Measurements from ENCODE around the gene FNBP1.
"Not testable (repeated sequence)": the region's sequence is repeated elsewhere in the genome, so short reads cannot be mapped to it uniquely, and the experiment has no call there.

The FNBP1 gene

DNA sequence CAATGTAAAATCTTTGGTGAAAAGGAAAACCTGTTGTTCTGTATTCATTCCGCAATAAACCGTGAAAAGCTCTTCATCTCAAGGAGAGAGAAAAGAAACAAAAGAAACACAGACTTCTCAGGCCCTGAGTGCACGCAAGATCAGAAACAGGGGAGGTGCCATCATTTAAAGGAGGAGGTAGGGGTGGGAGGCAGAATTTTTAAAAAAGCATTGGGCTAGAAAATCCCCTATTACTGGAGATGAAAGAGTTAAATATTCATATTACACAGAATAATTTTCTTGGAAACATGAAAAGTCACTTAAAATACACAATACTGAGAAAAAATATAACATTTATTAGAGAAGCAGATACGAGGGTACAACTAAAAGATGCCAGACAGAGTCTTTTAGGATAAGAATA lies 151.4 kb downstream of the FNBP1 start:
- Histone ChIP-seq H3K4me1 (ENCODE audit: control insufficient read depth, low read length) (peaks cover 88% of the 10 kb centered on the region), H3K9me3 (ENCODE audit: control insufficient read depth, insufficient read depth, low read length) (no peaks in the 10 kb centered on the region), H3K27ac (ENCODE audit: low read depth, low read length) (peak overlapping the region; percentile 48), H3F3A (ENCODE audit: control insufficient read depth, insufficient read depth) (peaks cover 39% of the 10 kb centered on the region), H3K4me2 (ENCODE audit: low read length) (peak overlapping the region; percentile 57), H3K27me3 (ENCODE audit: control insufficient read depth, low read length) (peaks cover 6% of the 10 kb centered on the region), H3K4me3 (ENCODE audit: low read length) (no peak overlapping the region), H3K79me2 (ENCODE audit: control insufficient read depth, low read length) (peaks cover 10% of the 10 kb centered on the region), H3K9me2 (replicated peaks; ENCODE audit: control insufficient read depth, low read length) (no peaks in the 10 kb centered on the region), H3K36me3 (ENCODE audit: control insufficient read depth, low read length) (peaks cover 60% of the 10 kb centered on the region), H4K20me1 (ENCODE audit: control insufficient read depth, insufficient read depth, low read depth, low read length) (0 out of 2 replicates have a peak, but pooled peaks cover 3% of the 10 kb centered on the region)
- no peak for TF ChIP-seq EZH2phosphoT487 (IDR thresholded peaks at IDR 0.05; ENCODE audit: borderline replicate concordance, low read length)
- TF ChIP-seq, protein P1, sequence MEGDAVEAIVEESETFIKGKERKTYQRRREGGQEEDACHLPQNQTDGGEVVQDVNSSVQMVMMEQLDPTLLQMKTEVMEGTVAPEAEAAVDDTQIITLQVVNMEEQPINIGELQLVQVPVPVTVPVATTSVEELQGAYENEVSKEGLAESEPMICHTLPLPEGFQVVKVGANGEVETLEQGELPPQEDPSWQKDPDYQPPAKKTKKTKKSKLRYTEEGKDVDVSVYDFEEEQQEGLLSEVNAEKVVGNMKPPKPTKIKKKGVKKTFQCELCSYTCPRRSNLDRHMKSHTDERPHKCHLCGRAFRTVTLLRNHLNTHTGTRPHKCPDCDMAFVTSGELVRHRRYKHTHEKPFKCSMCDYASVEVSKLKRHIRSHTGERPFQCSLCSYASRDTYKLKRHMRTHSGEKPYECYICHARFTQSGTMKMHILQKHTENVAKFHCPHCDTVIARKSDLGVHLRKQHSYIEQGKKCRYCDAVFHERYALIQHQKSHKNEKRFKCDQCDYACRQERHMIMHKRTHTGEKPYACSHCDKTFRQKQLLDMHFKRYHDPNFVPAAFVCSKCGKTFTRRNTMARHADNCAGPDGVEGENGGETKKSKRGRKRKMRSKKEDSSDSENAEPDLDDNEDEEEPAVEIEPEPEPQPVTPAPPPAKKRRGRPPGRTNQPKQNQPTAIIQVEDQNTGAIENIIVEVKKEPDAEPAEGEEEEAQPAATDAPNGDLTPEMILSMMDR (IDR thresholded peaks at IDR 0.05; ENCODE audit: low read depth, low read length, poor library complexity, severe bottlenecking): no peak

DNA sequence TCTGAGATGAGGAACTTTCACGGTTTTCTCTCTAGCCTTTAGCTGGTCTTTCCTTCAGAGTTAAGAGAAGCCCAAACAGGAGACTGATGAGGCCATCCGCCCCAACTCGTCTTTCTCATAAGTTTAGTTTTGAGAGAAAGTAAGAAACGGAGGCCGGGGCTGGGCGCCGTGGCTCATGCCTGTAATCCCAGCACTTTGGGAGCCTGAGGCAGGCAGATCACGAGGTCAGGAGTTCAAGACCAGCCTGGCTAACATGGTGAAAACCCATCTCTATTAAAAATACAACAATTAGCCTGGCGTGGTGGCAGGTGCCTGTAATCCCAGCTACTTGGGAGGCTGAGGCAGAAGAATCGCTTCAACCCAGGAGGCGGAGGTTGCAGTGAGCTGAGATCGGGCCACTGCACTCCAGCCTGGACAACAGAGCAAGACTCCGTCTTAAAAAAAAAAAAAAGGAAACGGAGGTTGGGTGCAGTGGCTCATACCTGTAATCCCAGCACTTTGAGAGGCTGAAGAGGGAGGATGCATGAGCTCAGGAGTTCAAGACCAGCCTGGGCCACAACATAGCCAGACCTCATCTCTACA lies 152.2 kb downstream of the FNBP1 start:
- H3K36me3 ChIP-seq (ENCODE audit: control insufficient read depth, low read length): peaks cover 54% of the 10 kb centered on the region
- H3F3A ChIP-seq (ENCODE audit: control insufficient read depth, insufficient read depth): peaks cover 39% of the 10 kb centered on the region
- H3K4me1 ChIP-seq (ENCODE audit: control insufficient read depth, low read length): peaks cover 91% of the 10 kb centered on the region
- H3K79me2 ChIP-seq (ENCODE audit: control insufficient read depth, low read length): peaks cover 15% of the 10 kb centered on the region
- H3K9me2 ChIP-seq (replicated peaks; ENCODE audit: control insufficient read depth, low read length); H3K27me3 ChIP-seq (ENCODE audit: control insufficient read depth, low read length); H3K4me3 ChIP-seq (ENCODE audit: low read length); H3K4me2 ChIP-seq (ENCODE audit: low read length); H3K27ac ChIP-seq (ENCODE audit: low read depth, low read length); H3K9me3 ChIP-seq (ENCODE audit: control insufficient read depth, insufficient read depth, low read length); H4K20me1 ChIP-seq (ENCODE audit: control insufficient read depth, insufficient read depth, low read depth, low read length): not testable (repeated sequence)

DNA sequence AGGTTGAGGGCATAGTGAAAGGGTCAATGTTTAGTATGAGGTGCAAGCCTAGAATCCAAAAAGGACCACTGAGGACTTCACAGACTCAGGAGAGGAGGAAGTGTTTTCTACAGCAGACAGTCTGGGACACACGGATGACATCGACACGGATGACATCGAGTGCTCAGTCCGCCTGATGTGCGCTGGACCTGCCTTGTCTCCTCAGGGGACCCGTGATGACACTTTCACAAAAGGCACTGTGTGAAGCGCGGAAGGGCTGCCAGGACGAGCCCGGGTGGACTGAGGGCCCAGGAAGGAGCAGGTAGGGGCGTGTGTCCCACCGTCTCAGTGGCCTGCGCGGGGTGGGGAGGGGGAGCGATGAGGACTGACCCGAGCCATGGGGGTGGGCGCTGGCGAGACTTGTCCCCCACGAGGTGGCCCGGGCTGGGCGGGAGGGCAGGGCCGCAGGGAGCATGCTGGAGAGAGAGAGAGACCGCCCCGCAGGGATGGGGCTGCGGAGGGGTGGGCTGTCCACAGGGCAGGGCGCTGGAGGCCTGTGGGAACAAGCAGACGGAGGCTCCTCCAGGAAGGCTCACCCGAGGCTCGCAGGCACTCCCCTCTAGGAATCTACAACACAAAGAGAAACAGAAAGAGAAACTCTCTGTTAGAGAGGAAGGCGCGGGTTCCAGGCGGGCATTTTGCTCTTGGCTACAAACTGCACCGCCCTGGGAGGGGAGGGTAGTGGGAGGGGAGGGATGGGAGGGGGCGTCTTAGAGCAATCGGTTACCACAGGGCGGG lies 152.9 kb downstream of the FNBP1 start:
- H3K4me2 ChIP-seq (ENCODE audit: low read length): peak overlapping the region; percentile 97
- 0 out of 2 replicates have a peak, but pooled peaks cover 3% of the 10 kb centered on the region for H4K20me1 ChIP-seq (ENCODE audit: control insufficient read depth, insufficient read depth, low read depth, low read length)
- H3K36me3 ChIP-seq (ENCODE audit: control insufficient read depth, low read length): peaks cover 47% of the 10 kb centered on the region
- peak overlapping the region; percentile 98 for H3K27ac ChIP-seq (ENCODE audit: low read depth, low read length)
- H3K4me3 ChIP-seq (ENCODE audit: low read length): peak overlapping the region; percentile 50
- H3K9me2 ChIP-seq (replicated peaks; ENCODE audit: control insufficient read depth, low read length): no peaks in the 10 kb centered on the region
- H3K79me2 ChIP-seq (ENCODE audit: control insufficient read depth, low read length): peaks cover 15% of the 10 kb centered on the region
- no peaks in the 10 kb centered on the region for H3K9me3 ChIP-seq (ENCODE audit: control insufficient read depth, insufficient read depth, low read length)
- peaks cover 94% of the 10 kb centered on the region for H3K4me1 ChIP-seq (ENCODE audit: control insufficient read depth, low read length)
- TF ChIP-seq, protein P1 (IDR thresholded peaks at IDR 0.05; ENCODE audit: low read depth, low read length, poor library complexity, severe bottlenecking): no peak
- TF ChIP-seq EZH2phosphoT487 (IDR thresholded peaks at IDR 0.05; ENCODE audit: borderline replicate concordance, low read length): no peak
- H3K27me3 ChIP-seq (ENCODE audit: control insufficient read depth, low read length): peaks cover 9% of the 10 kb centered on the region
- peaks cover 39% of the 10 kb centered on the region for H3F3A ChIP-seq (ENCODE audit: control insufficient read depth, insufficient read depth)

Data from DOHH2 (cell line).